ENCODE results near the gene DSG3.

The DSG3 gene

DNA sequence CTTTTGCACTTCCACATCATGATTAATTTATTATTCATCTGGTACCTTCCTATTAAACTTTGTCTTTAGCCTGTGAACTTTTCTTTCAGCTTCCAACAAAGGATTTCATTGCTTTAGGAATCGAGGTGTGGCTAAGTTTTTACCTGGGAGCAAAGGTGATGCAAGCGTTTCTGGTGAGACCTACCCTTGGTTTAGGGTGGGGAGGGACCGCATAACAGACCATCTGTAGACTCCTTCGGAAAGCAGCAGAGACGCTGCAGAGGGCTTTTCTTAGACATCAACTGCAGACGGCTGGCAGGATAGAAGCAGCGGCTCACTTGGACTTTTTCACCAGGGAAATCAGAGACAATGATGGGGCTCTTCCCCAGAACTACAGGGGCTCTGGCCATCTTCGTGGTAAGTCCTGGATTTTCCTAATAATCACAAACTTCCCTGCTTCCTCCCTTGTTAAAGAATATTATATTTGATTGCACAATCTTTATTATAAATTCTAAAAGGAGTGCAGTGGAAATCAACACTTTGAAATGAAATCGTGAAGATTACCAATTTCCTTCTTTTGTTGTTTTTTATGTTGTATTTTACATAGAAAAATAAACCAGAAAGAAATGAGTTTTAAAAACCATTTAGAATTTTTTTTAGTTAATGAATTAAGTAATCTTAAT, at the start of gene DSG3:
Gene DSG3, plus strand, starts transcription at position 212 of the 662 bp plus-strand sequence. Its CDS starts 137 bp downstream, at position 349.
- Histone ChIP-seq H3K4me3 (ENCODE audit: low read length) (no peak within 1 kb of the TSS), H3K36me3 (ENCODE audit: control insufficient read depth, insufficient read depth, low read length) (no peaks in the 10 kb centered on the region), H3K9me3 (ENCODE audit: control insufficient read depth, low read length) (no peaks in the 10 kb centered on the region), H3K9ac (ENCODE audit: low read length) (no peak within 1 kb of the TSS), H3K4me1 (ENCODE audit: control insufficient read depth, insufficient read depth, low read length) (no peaks in the 10 kb centered on the region), H3K27me3 (ENCODE audit: control insufficient read depth, insufficient read depth, low read length) (peaks cover 3% of the 10 kb centered on the region)

- H3K9ac ChIP-seq (ENCODE audit: low read length) = no peak overlapping the region
- no peaks in the 10 kb centered on the region for H3K27me3 ChIP-seq (ENCODE audit: control insufficient read depth, insufficient read depth, low read length)
- no peaks in the 10 kb centered on the region for H3K9me3 ChIP-seq (ENCODE audit: control insufficient read depth, low read length)
- no peaks in the 10 kb centered on the region for H3K36me3 ChIP-seq (ENCODE audit: control insufficient read depth, insufficient read depth, low read length)
- peaks cover 34% of the 10 kb centered on the region for H3K4me1 ChIP-seq (ENCODE audit: control insufficient read depth, insufficient read depth, low read length)
- no peak overlapping the region for H3K4me3 ChIP-seq (ENCODE audit: low read length)
Measured at GRCh38 chr18:31398191-31398590, 49.4 kb upstream of the DSG3 start.

DNA sequence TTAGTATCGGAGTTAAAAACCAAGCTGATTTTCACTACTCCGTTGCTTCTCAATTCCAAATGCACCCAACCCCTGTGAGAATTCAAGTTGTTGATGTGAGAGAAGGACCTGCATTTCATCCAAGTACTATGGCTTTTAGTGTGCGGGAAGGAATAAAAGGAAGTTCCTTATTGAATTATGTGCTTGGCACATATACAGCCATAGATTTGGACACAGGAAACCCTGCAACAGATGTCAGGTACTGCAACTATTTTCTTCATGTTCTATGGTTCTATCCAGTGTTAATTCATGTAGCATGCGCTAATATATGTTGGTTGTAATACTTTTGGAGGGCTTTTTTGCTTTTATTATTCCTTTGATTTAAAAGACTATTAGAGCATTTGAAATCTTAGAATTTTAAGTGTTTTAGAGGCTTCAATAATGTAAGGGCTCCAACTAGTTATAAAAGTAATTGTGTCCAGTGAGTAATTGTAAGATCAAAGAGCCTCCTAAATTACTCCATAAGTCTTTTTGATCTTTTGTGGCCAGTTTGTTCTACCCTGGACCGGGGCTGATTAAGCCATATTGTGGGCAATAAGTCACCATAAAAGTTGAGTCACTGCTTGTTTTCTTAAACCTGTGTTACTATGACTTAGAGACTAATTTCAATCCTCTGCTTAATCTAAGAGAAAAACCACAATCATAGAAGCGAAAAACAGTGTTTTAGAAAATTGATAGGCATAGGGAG, 48.1 kb upstream of the DSG3 start:
- Histone ChIP-seq H3K27me3 (ENCODE audit: control insufficient read depth, insufficient read depth, low read length) (no peaks in the 10 kb centered on the region), H3K9ac (ENCODE audit: low read length) (no peak overlapping the region), H3K9me3 (ENCODE audit: control insufficient read depth, low read length) (no peaks in the 10 kb centered on the region), H3K4me3 (ENCODE audit: low read length) (no peak overlapping the region), H3K4me1 (ENCODE audit: control insufficient read depth, insufficient read depth, low read length) (peaks cover 34% of the 10 kb centered on the region), H3K36me3 (ENCODE audit: control insufficient read depth, insufficient read depth, low read length) (no peaks in the 10 kb centered on the region)

DNA sequence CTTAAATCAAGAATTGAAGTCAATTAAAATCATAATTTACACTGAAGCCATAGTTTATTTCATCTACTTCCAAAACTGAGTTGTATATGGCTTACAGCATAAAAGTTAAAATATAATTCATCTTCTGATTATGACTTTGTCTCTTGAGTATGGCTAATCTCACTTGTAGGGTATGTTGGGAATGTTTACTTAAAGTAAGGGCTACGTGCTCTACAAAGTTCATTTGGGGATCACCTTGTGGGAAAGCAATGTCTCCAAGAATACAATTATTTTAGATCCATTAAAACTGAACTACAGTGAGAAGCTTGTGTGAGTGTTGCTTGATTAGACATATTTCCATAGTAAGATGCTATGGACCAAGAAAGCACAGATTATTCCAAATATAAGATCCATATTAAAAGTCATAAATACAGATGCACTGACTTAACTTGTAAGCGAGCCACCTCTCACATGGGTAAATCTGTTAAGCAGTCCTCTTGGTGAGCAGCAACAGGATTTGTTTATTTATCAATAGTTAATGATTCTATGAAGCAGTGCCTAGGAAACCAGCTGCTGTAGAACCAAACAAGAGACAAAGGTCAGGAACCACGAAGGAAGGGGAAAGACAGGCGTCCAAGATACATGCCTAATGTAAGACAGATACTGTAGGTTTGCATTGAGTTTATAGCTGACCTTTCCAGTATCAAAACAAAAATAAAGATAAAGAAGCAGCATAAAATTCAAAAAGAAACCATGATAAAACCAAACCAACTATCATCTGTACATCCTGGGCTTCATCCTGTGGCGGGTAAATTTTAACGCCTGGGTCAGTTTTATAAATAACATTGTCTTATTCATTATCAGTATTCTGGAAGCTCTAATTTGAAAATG, 46.1 kb upstream of the DSG3 start:
- H3K9ac ChIP-seq (ENCODE audit: low read length) = no peak overlapping the region
- H3K9me3 ChIP-seq (ENCODE audit: control insufficient read depth, low read length) = no peaks in the 10 kb centered on the region
- no peaks in the 10 kb centered on the region for H3K36me3 ChIP-seq (ENCODE audit: control insufficient read depth, insufficient read depth, low read length)
- H3K27me3 ChIP-seq (ENCODE audit: control insufficient read depth, insufficient read depth, low read length) = no peaks in the 10 kb centered on the region
- H3K4me1 ChIP-seq (ENCODE audit: control insufficient read depth, insufficient read depth, low read length) = peaks cover 34% of the 10 kb centered on the region
- H3K4me3 ChIP-seq (ENCODE audit: low read length) = no peak overlapping the region

GRCh38 chr18:31402026-31402373, 45.5 kb upstream of the DSG3 start:
- H3K9ac ChIP-seq (ENCODE audit: low read length) = no peak overlapping the region
- peaks cover 27% of the 10 kb centered on the region for H3K4me1 ChIP-seq (ENCODE audit: control insufficient read depth, insufficient read depth, low read length)
- no peaks in the 10 kb centered on the region for H3K36me3 ChIP-seq (ENCODE audit: control insufficient read depth, insufficient read depth, low read length)
- no peaks in the 10 kb centered on the region for H3K9me3 ChIP-seq (ENCODE audit: control insufficient read depth, low read length)
- H3K27me3 ChIP-seq (ENCODE audit: control insufficient read depth, insufficient read depth, low read length) = no peaks in the 10 kb centered on the region
- H3K4me3 ChIP-seq (ENCODE audit: low read length) = no peak overlapping the region

GRCh38 chr18:31403409-31403808, 44.1 kb upstream of the DSG3 start:
- no peaks in the 10 kb centered on the region for H3K36me3 ChIP-seq (ENCODE audit: control insufficient read depth, insufficient read depth, low read length)
- no peaks in the 10 kb centered on the region for H3K9me3 ChIP-seq (ENCODE audit: control insufficient read depth, low read length)
- H3K4me3 ChIP-seq (ENCODE audit: low read length) = no peak overlapping the region
- H3K9ac ChIP-seq (ENCODE audit: low read length) = no peak overlapping the region
- H3K4me1 ChIP-seq (ENCODE audit: control insufficient read depth, insufficient read depth, low read length) = peaks cover 20% of the 10 kb centered on the region
- no peaks in the 10 kb centered on the region for H3K27me3 ChIP-seq (ENCODE audit: control insufficient read depth, insufficient read depth, low read length)

DNA sequence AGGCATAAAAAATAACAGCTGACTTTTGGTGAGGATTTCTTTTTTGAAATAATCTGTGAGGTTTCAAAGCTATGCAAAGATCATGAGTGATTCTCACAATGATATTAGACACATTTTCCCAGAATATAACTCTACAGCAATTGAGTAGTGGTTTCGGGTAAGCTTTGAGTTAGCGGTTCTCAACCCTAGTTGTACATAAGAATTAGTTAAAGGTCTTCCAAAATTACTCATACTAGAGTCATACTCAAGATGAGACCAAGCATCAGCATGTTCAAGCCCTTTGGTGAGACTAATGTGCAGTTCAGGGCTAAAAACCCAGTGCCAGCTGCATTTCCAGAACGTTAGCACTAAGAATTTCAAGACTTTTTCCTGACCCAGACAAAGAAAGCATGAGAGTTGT, 39.9 kb upstream of the DSG3 start:
- Histone ChIP-seq H3K27me3 (ENCODE audit: control insufficient read depth, insufficient read depth, low read length) (no peaks in the 10 kb centered on the region), H3K9me3 (ENCODE audit: control insufficient read depth, low read length) (no peaks in the 10 kb centered on the region), H3K4me3 (ENCODE audit: low read length) (no peak overlapping the region), H3K9ac (ENCODE audit: low read length) (no peak overlapping the region), H3K36me3 (ENCODE audit: control insufficient read depth, insufficient read depth, low read length) (no peaks in the 10 kb centered on the region), H3K4me1 (ENCODE audit: control insufficient read depth, insufficient read depth, low read length) (peaks cover 4% of the 10 kb centered on the region)

GRCh38 chr18:31409276-31409675, 38.3 kb upstream of the DSG3 start:
- Histone ChIP-seq H3K9ac (ENCODE audit: low read length) (no peak overlapping the region), H3K9me3 (ENCODE audit: control insufficient read depth, low read length) (no peaks in the 10 kb centered on the region), H3K4me3 (ENCODE audit: low read length) (no peak overlapping the region), H3K27me3 (ENCODE audit: control insufficient read depth, insufficient read depth, low read length) (no peaks in the 10 kb centered on the region), H3K4me1 (ENCODE audit: control insufficient read depth, insufficient read depth, low read length) (no peaks in the 10 kb centered on the region), H3K36me3 (ENCODE audit: control insufficient read depth, insufficient read depth, low read length) (no peaks in the 10 kb centered on the region)

- H3K36me3 ChIP-seq (ENCODE audit: control insufficient read depth, insufficient read depth, low read length) = no peaks in the 10 kb centered on the region
- H3K9me3 ChIP-seq (ENCODE audit: control insufficient read depth, low read length) = no peaks in the 10 kb centered on the region
- H3K4me1 ChIP-seq (ENCODE audit: control insufficient read depth, insufficient read depth, low read length) = no peaks in the 10 kb centered on the region
- no peak overlapping the region for H3K9ac ChIP-seq (ENCODE audit: low read length)
- H3K4me3 ChIP-seq (ENCODE audit: low read length) = no peak overlapping the region
- no peaks in the 10 kb centered on the region for H3K27me3 ChIP-seq (ENCODE audit: control insufficient read depth, insufficient read depth, low read length)
Measured at GRCh38 chr18:31410716-31411483, 36.6 kb upstream of the DSG3 start.

GRCh38 chr18:31413137-31413536, 34.4 kb upstream of the DSG3 start:
- Histone ChIP-seq H3K36me3 (ENCODE audit: control insufficient read depth, insufficient read depth, low read length) (no peaks in the 10 kb centered on the region), H3K27me3 (ENCODE audit: control insufficient read depth, insufficient read depth, low read length) (no peaks in the 10 kb centered on the region), H3K9me3 (ENCODE audit: control insufficient read depth, low read length) (no peaks in the 10 kb centered on the region), H3K9ac (ENCODE audit: low read length) (no peak overlapping the region), H3K4me3 (ENCODE audit: low read length) (no peak overlapping the region), H3K4me1 (ENCODE audit: control insufficient read depth, insufficient read depth, low read length) (no peaks in the 10 kb centered on the region)

- H3K27me3 ChIP-seq (ENCODE audit: control insufficient read depth, insufficient read depth, low read length) = no peaks in the 10 kb centered on the region
- no peak overlapping the region for H3K9ac ChIP-seq (ENCODE audit: low read length)
- H3K4me1 ChIP-seq (ENCODE audit: control insufficient read depth, insufficient read depth, low read length) = peaks cover 10% of the 10 kb centered on the region
- no peaks in the 10 kb centered on the region for H3K36me3 ChIP-seq (ENCODE audit: control insufficient read depth, insufficient read depth, low read length)
- no peak overlapping the region for H3K4me3 ChIP-seq (ENCODE audit: low read length)
- H3K9me3 ChIP-seq (ENCODE audit: control insufficient read depth, low read length) = no peaks in the 10 kb centered on the region
Measured at GRCh38 chr18:31417850-31418249, 29.7 kb upstream of the DSG3 start.

All from mucosa of stomach (tissue), 1 donor.